HepG2 (cell line): ENCODE measurements around the gene TPBGL. TPM values are rescaled to one million over a fixed set of nuclear protein-coding genes. Genes with fewer than 3 reads are reported as not detected.

Source experiments
- ARID5B ChIP-seq: IDR thresholded peaks from 2 replicates; pipeline ENCODE4 v1.4.0; 2020; ENCODE audit warnings: mild to moderate bottlenecking, missing genetic modification reagents
- CBX2 ChIP-seq, 2 experiments: fragments of 200-600 bp in 1 of 2; sonication (generic); formaldehyde crosslinking in 1 of 2; IDR thresholded peaks; 2 replicates each; pipeline versions ENCODE4 v1.7.0 to v1.8.1; 2018 to 2022; ENCODE audit warnings: low read depth in 2 of 2, low read length in 1 of 2, mild to moderate bottlenecking in 1 of 2, missing genetic modification reagents in 1 of 2
- ETS1 ChIP-seq: sonication (generic); formaldehyde crosslinking; IDR thresholded peaks from 2 replicates; pipeline ENCODE4 v1.4.0; 2020; ENCODE audit warnings: missing genetic modification reagents
- GABPA ChIP-seq, 2 experiments: IDR thresholded peaks; 2 replicates each; pipeline ENCODE4 v1.6.1; 2011 to 2016; ENCODE audit warnings: low read depth in 2 of 2, low read length in 1 of 2, missing biosample characterization in 1 of 2, missing genetic modification characterization in 1 of 2
- IKZF4 ChIP-seq: sonication (generic); formaldehyde crosslinking; IDR thresholded peaks from 2 replicates; pipeline ENCODE4 v1.5.1; 2020; ENCODE audit warnings: borderline replicate concordance, mild to moderate bottlenecking, low read depth, missing genetic modification reagents; ENCODE audit errors: not compliant biosample characterization
- KDM3A ChIP-seq: IDR thresholded peaks from 2 replicates; pipeline ENCODE4 v1.6.1; 2018; ENCODE audit warnings: low read depth, missing compliant biosample characterization
- PAF1 ChIP-seq: IDR thresholded peaks from 2 replicates; pipeline ENCODE4 v1.6.1; 2016; ENCODE audit warnings: missing genetic modification reagents, missing compliant biosample characterization
- PATZ1 ChIP-seq: sonication (generic); formaldehyde crosslinking; IDR thresholded peaks from 2 replicates; pipeline ENCODE4 v1.4.0; 2020; ENCODE audit warnings: missing genetic modification reagents
- PAWR ChIP-seq: sonication (generic); formaldehyde crosslinking; IDR thresholded peaks from 2 replicates; pipeline ENCODE4 v1.4.0; 2020; ENCODE audit warnings: missing genetic modification reagents, mild to moderate bottlenecking, borderline replicate concordance
- PRMT3 ChIP-seq: sonication (generic); formaldehyde crosslinking; IDR thresholded peaks from 2 replicates; pipeline ENCODE4 v1.8.1; 2022; ENCODE audit warnings: low read depth, mild to moderate bottlenecking, moderate library complexity, missing genetic modification reagents, borderline replicate concordance
- SMAD9 ChIP-seq: sonication (generic); formaldehyde crosslinking; IDR thresholded peaks from 2 replicates; pipeline ENCODE4 v1.5.1; 2020; ENCODE audit warnings: mild to moderate bottlenecking, missing genetic modification reagents
- SNRNP70 ChIP-seq: fragments of 200-400 bp; formaldehyde crosslinking; IDR thresholded peaks from 2 replicates; pipeline ENCODE4 v1.6.1; 2017; ENCODE audit warnings: mild to moderate bottlenecking, low read depth, low read length, moderate library complexity
- TCF7 ChIP-seq: sonication (generic); IDR thresholded peaks from 2 replicates; pipeline ENCODE4 v1.6.1; 2016; ENCODE audit warnings: antibody characterized with exemption, low read depth
- XRCC5 ChIP-seq: fragments of 200-400 bp; formaldehyde crosslinking; optimal IDR thresholded peaks from 2 replicates; pipeline ENCODE3; 2017; ENCODE audit warnings: mild to moderate bottlenecking, low read length
- ZBTB20 ChIP-seq: sonication (generic); formaldehyde crosslinking; IDR thresholded peaks from 2 replicates; pipeline ENCODE4 v1.8.1; 2023; ENCODE audit warnings: missing genetic modification reagents, low read depth, mild to moderate bottlenecking, borderline replicate concordance
- ZBTB42 ChIP-seq: sonication (generic); formaldehyde crosslinking; IDR thresholded peaks from 2 replicates; pipeline ENCODE4 v1.5.0; 2020; ENCODE audit warnings: mild to moderate bottlenecking, missing genetic modification reagents
- ZIK1 ChIP-seq: sonication (generic); formaldehyde crosslinking; IDR thresholded peaks from 2 replicates; pipeline ENCODE4 v1.5.0; 2020; ENCODE audit warnings: mild to moderate bottlenecking, low read depth, missing genetic modification reagents, borderline replicate concordance
- ZNF230 ChIP-seq: sonication (generic); formaldehyde crosslinking; IDR thresholded peaks from 2 replicates; pipeline ENCODE4 v1.4.0; 2020; ENCODE audit warnings: mild to moderate bottlenecking, missing genetic modification reagents
- polyA plus RNA-seq, 8 experiments: library from polyadenylated mRNA; depleted of rRNA in 3 of 8; stranded (reverse) in 7 of 8; unstranded in 1 of 8; fragments of >200 nt; fragmentation: Illumina TruSeq in 4 of 8; extraction: Trizol in 4 of 8; gene quantifications; 2 replicates each; pipeline versions ENCODE4 v1.2.1 to v1.2.3, GENCODE V29; 2011 to 2016; ENCODE audit warnings: low read depth in 4 of 8, missing spikeins in 1 of 8, mixed read lengths in 1 of 8; ENCODE audit not compliant: insufficient read depth in 1 of 8
- total RNA-seq, 5 experiments: library from RNA; depleted of rRNA; stranded (reverse); fragments of >200 nt; fragmentation: Illumina TruSeq; extraction: Trizol; gene quantifications; 2 replicates each; pipeline ENCODE4 v1.2.3, GENCODE V29; 2016; ENCODE audit warnings: low read depth in 1 of 5
- TF ChIP-seq, protein P1 (sequence below): sonication (generic); formaldehyde crosslinking; conservative IDR thresholded peaks from 2 replicates; pipeline ENCODE4 v1.4.0; 2020; ENCODE audit warnings: missing genetic modification reagents

Gene TPBGL
- total and polyA plus RNA-seq, 2 of the 13 experiments (the other 11 are each of a cell fraction or from before 2014, with no cell fraction given) = not detected

DNA sequence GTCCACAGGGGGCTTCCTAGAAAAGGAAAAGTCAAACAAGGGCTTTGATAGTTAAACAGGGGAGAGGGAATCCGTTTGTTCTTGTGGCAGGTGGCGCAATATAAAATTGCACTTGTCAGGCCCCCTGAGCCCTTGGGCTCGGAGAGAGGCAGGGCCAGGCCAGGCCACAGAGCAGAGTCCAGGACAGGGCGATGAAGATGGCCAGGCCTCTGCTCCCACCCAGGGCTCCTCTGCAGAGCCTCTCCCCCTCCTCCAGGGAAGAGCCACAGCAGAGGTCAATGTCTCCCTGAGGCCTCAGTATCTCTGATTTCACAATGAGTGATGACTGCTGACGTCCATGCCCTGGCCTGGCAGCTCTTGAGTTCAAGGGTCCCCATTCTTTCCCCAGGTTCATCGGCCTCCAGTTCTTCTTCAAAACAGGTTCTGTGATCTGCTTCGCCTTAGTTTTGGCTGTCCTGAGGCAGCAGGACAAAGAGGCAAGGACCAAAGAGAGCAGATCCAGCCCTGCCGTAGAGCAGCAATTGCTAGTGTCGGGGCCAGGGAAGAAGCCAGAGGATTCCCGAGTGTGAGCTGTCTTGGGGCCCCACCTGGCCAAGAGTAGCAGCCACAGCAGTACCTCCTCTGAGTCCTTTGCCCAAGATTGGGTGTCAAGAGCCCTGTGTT lies 36.4 kb upstream of the TPBGL start (continued):
- TF ChIP-seq ARID5B = peak; percentile 75
- no peak for TF ChIP-seq PRMT3
- peak; percentile 87 for TF ChIP-seq PATZ1 (CRISPR knock-in tag)
- no peak for TF ChIP-seq PAF1 (CRISPR knock-in tag)
- TF ChIP-seq IKZF4 (CRISPR knock-in tag) = no peak
- TF ChIP-seq ZBTB42 = no peak
- TF ChIP-seq TCF7 = peak; percentile 66; the same call in 1 of the 2 replicates
- TF ChIP-seq SNRNP70 = no peak
- no peak for TF ChIP-seq ZIK1
- TF ChIP-seq PAWR (CRISPR knock-in tag) = 0 out of 2 replicates have a peak, but pooled peaks have one; percentile 19
- TF ChIP-seq GABPA (IDR thresholded peaks at IDR 0.05; ENCODE audit: low read depth, low read length) = no peak
- no peak for TF ChIP-seq GABPA (CRISPR knock-in tag; IDR thresholded peaks at IDR 0.05; ENCODE audit: low read depth)
- TF ChIP-seq ETS1 = no peak
- TF ChIP-seq, protein P1, sequence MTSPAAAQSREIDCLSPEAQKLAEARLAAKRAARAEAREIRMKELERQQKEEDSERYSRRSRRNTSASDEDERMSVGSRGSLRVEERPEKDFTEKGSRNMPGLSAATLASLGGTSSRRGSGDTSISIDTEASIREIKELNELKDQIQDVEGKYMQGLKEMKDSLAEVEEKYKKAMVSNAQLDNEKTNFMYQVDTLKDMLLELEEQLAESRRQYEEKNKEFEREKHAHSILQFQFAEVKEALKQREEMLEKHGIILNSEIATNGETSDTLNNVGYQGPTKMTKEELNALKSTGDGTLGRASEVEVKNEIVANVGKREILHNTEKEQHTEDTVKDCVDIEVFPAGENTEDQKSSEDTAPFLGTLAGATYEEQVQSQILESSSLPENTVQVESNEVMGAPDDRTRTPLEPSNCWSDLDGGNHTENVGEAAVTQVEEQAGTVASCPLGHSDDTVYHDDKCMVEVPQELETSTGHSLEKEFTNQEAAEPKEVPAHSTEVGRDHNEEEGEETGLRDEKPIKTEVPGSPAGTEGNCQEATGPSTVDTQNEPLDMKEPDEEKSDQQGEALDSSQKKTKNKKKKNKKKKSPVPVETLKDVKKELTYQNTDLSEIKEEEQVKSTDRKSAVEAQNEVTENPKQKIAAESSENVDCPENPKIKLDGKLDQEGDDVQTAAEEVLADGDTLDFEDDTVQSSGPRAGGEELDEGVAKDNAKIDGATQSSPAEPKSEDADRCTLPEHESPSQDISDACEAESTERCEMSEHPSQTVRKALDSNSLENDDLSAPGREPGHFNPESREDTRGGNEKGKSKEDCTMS (CRISPR knock-in tag) = no peak
- TF ChIP-seq XRCC5 = no peak
- no peak; the same call in 1 of the 2 replicates for TF ChIP-seq ZBTB20 (CRISPR knock-in tag)
- no peak for TF ChIP-seq SMAD9
- TF ChIP-seq CBX2 (IDR thresholded peaks at IDR 0.05; ENCODE audit: low read depth, low read length) = no peak
- no peak for TF ChIP-seq CBX2 (CRISPR knock-in tag; IDR thresholded peaks at IDR 0.05; ENCODE audit: low read depth)
- 0 out of 2 replicates have a peak, but pooled peaks have one; percentile 40 for TF ChIP-seq KDM3A (CRISPR knock-in tag)
- 0 out of 2 replicates have a peak, but pooled peaks have one; percentile 13 for TF ChIP-seq ZNF230 (CRISPR knock-in tag)
